Measurements from ENCODE around the gene DAAM1. TPM values are rescaled to one million over a fixed set of nuclear protein-coding genes. Genes with fewer than 3 reads are reported as not detected.

DAAM1 gene
- total RNA-seq, 1 donor from 2014 or later: 38.0 TPM

DNA sequence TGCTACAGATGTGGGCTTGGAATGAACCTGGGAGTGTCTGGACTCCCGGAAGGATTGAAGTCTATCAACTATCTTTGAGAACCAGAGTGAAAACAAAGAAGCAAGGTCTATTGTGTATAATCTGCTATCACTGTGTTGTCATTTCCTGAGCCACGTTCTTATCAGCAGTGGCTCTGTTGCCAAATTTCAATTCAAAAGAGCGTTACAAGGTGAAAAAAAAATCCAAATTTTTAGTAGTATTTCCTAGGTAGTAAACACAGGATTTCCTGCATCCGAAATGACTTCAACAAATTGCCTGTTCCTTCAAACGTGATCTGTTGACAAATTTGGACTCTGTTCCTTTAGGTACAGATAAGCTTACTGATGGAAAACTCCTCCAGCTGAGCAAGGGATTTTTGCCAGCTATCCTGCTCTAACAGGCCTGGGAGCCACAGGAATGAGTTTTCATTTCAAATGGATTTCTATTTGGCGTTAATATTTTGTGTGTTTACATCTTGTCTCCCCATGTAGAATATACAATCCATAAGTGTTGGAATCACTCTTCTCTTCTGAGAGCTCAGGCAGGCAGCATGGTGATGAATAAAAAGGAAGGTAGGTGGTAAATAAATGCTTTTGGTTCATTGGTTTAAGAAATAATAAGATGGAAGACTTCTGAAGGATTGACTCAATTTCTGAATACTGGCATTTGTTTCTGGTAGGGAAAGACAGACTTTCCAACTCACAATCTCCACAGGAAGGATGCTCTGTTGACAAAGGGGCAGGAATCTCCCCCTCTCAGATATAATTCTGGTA is 218.2 kb downstream of the DAAM1 start:
- peak; percentile 32 for FAIRE-seq
- TF ChIP-seq, protein P1, sequence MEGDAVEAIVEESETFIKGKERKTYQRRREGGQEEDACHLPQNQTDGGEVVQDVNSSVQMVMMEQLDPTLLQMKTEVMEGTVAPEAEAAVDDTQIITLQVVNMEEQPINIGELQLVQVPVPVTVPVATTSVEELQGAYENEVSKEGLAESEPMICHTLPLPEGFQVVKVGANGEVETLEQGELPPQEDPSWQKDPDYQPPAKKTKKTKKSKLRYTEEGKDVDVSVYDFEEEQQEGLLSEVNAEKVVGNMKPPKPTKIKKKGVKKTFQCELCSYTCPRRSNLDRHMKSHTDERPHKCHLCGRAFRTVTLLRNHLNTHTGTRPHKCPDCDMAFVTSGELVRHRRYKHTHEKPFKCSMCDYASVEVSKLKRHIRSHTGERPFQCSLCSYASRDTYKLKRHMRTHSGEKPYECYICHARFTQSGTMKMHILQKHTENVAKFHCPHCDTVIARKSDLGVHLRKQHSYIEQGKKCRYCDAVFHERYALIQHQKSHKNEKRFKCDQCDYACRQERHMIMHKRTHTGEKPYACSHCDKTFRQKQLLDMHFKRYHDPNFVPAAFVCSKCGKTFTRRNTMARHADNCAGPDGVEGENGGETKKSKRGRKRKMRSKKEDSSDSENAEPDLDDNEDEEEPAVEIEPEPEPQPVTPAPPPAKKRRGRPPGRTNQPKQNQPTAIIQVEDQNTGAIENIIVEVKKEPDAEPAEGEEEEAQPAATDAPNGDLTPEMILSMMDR (IDR thresholded peaks at IDR 0.05; ENCODE audit: insufficient read depth, low read depth, low read length): no peak
- TF ChIP-seq EZH2 (IDR thresholded peaks at IDR 0.05; ENCODE audit: insufficient read depth, low read length): no peak

GRCh38 chr14:59407246-59408010 is 219.0 kb downstream of the DAAM1 start:
- FAIRE-seq (no peak), DNase-seq (ENCODE audit: low read depth) (peak; percentile 93)
- H3K79me2 ChIP-seq (ENCODE audit: insufficient read depth, low read length): no peaks in the 10 kb centered on the region
- peak overlapping the region; percentile 92 for H3K27ac Mint-ChIP-seq (ENCODE audit: unreplicated experiment)
- H3K4me3 Mint-ChIP-seq (ENCODE audit: unreplicated experiment): no peak overlapping the region
- no peaks in the 10 kb centered on the region for H4K20me1 ChIP-seq (ENCODE audit: insufficient read depth, low read length)
- H3K4me1 ChIP-seq (ENCODE audit: insufficient read depth, low read length): peaks cover 20% of the 10 kb centered on the region
- H2AFZ ChIP-seq (ENCODE audit: low read depth, low read length): peak overlapping the region; percentile 29
- H3K9ac ChIP-seq (ENCODE audit: low read length): peak overlapping the region; percentile 71
- no peak for TF ChIP-seq EZH2 (IDR thresholded peaks at IDR 0.05; ENCODE audit: insufficient read depth, low read length)
- TF ChIP-seq, protein P1 (IDR thresholded peaks at IDR 0.05; ENCODE audit: insufficient read depth, low read depth, low read length): no peak
- H3K27me3 ChIP-seq (ENCODE audit: insufficient read depth, low read length): no peaks in the 10 kb centered on the region
- H3K27me3 Mint-ChIP-seq (ENCODE audit: low read depth, unreplicated experiment): peaks cover 4% of the 10 kb centered on the region
- no peaks in the 10 kb centered on the region for H3K36me3 ChIP-seq (ENCODE audit: insufficient read depth, low read length)
- peaks cover 20% of the 10 kb centered on the region for H3K9me3 Mint-ChIP-seq (ENCODE audit: unreplicated experiment)
- H3K27ac ChIP-seq (ENCODE audit: low read depth, low read length): peak overlapping the region; percentile 87
- peak overlapping the region; percentile 71 for H3K4me2 ChIP-seq (ENCODE audit: low read length)
- peak overlapping the region; percentile 20 for H3K4me3 ChIP-seq (ENCODE audit: insufficient read depth, low read depth, low read length)
- H3K9me3 ChIP-seq (ENCODE audit: insufficient read depth, low read depth, low read length): peaks cover 3% of the 10 kb centered on the region
- peaks cover 10% of the 10 kb centered on the region for H3K36me3 Mint-ChIP-seq (ENCODE audit: low read depth, unreplicated experiment)
- peaks cover 8% of the 10 kb centered on the region for H3K4me1 Mint-ChIP-seq (ENCODE audit: low read depth, unreplicated experiment)

More for the DNA sequence above, 218.2 kb downstream of the DAAM1 start:
- peaks cover 3% of the 10 kb centered on the region for H3K9me3 ChIP-seq (ENCODE audit: insufficient read depth, low read depth, low read length)
- H3K27ac Mint-ChIP-seq (ENCODE audit: unreplicated experiment): peak overlapping the region; percentile 92
- peaks cover 10% of the 10 kb centered on the region for H3K36me3 Mint-ChIP-seq (ENCODE audit: low read depth, unreplicated experiment)
- H3K4me2 ChIP-seq (ENCODE audit: low read length): peak overlapping the region; percentile 71
- peaks cover 3% of the 10 kb centered on the region for H3K27me3 Mint-ChIP-seq (ENCODE audit: low read depth, unreplicated experiment)
- peak overlapping the region; percentile 20 for H3K4me3 ChIP-seq (ENCODE audit: insufficient read depth, low read depth, low read length)
- H3K36me3 ChIP-seq (ENCODE audit: insufficient read depth, low read length): no peaks in the 10 kb centered on the region
- H3K9ac ChIP-seq (ENCODE audit: low read length): peak overlapping the region; percentile 71
- H3K79me2 ChIP-seq (ENCODE audit: insufficient read depth, low read length): no peaks in the 10 kb centered on the region
- H2AFZ ChIP-seq (ENCODE audit: low read depth, low read length): peak overlapping the region; percentile 29
- H3K4me3 Mint-ChIP-seq (ENCODE audit: unreplicated experiment): no peak overlapping the region
- H3K4me1 ChIP-seq (ENCODE audit: insufficient read depth, low read length): peaks cover 20% of the 10 kb centered on the region
- peak; percentile 71 for DNase-seq (ENCODE audit: low read depth)
- peaks cover 8% of the 10 kb centered on the region for H3K4me1 Mint-ChIP-seq (ENCODE audit: low read depth, unreplicated experiment)
- H3K27me3 ChIP-seq (ENCODE audit: insufficient read depth, low read length): no peaks in the 10 kb centered on the region
- H3K9me3 Mint-ChIP-seq (ENCODE audit: unreplicated experiment): peaks cover 23% of the 10 kb centered on the region
- no peaks in the 10 kb centered on the region for H4K20me1 ChIP-seq (ENCODE audit: insufficient read depth, low read length)
- peak overlapping the region; percentile 87 for H3K27ac ChIP-seq (ENCODE audit: low read depth, low read length)

Data from astrocyte (in vitro differentiated cells and primary cell).